ENCODE results near the gene KPNA6. TPM values are rescaled to one million over a fixed set of nuclear protein-coding genes. Genes with fewer than 3 reads are reported as not detected.

Gene KPNA6
- total RNA-seq, 1 experiment from 2014 or later: 86.9 TPM

DNA sequence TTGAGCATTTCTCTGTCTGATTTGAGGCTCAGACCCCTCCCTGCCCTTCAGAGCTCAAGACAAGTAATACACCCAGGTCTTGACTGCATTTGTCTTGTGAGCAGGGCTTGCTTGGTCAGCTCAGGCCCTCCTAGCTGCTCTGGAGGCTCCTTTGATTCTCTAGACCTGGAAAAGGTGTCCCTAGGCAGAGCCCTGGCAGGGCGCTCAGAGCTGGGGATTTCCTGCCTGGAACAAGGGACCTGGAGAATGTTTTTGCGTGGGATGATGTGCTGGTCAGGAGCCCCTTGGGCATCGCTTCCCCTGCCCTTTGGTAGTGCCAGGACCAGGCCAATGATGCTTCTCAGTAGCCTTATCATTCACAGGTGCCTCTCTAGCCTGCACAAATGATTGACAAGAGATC is 87.7 kb downstream of the KPNA6 start:
- no peak overlapping the region for H3K27ac Mint-ChIP-seq (ENCODE audit: low read depth, unreplicated experiment)
- H3K4me3 Mint-ChIP-seq (ENCODE audit: unreplicated experiment): no peak overlapping the region
- no peak for DNase-seq (ENCODE audit: unreplicated experiment)
- TF ChIP-seq, protein P1, sequence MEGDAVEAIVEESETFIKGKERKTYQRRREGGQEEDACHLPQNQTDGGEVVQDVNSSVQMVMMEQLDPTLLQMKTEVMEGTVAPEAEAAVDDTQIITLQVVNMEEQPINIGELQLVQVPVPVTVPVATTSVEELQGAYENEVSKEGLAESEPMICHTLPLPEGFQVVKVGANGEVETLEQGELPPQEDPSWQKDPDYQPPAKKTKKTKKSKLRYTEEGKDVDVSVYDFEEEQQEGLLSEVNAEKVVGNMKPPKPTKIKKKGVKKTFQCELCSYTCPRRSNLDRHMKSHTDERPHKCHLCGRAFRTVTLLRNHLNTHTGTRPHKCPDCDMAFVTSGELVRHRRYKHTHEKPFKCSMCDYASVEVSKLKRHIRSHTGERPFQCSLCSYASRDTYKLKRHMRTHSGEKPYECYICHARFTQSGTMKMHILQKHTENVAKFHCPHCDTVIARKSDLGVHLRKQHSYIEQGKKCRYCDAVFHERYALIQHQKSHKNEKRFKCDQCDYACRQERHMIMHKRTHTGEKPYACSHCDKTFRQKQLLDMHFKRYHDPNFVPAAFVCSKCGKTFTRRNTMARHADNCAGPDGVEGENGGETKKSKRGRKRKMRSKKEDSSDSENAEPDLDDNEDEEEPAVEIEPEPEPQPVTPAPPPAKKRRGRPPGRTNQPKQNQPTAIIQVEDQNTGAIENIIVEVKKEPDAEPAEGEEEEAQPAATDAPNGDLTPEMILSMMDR (IDR thresholded peaks at IDR 0.05; ENCODE audit: unreplicated experiment): no peak
- intact Hi-C loops (cut with micrococcal nuclease): no loop called here
- peaks cover 71% of the 10 kb centered on the region for H3K36me3 Mint-ChIP-seq (ENCODE audit: insufficient read depth, unreplicated experiment)
- no peaks in the 10 kb centered on the region for H3K27me3 Mint-ChIP-seq (ENCODE audit: insufficient read depth, unreplicated experiment)
- ChIA-PET POLR2A (interaction anchor here (1.0 to 2.9 kb wide), 3 partner anchors 11 to 16 kb away, joined by 3 to 13 read pairs (median 3); partner anchors contain the start of gene TXLNA), CTCF (no interaction called here)
- no peaks in the 10 kb centered on the region for H3K9me3 Mint-ChIP-seq (ENCODE audit: unreplicated experiment)
- H3K4me1 Mint-ChIP-seq (ENCODE audit: insufficient read depth, unreplicated experiment): peaks cover 6% of the 10 kb centered on the region
- no TSS peak for BruUV-seq (replicated peaks)

DNA sequence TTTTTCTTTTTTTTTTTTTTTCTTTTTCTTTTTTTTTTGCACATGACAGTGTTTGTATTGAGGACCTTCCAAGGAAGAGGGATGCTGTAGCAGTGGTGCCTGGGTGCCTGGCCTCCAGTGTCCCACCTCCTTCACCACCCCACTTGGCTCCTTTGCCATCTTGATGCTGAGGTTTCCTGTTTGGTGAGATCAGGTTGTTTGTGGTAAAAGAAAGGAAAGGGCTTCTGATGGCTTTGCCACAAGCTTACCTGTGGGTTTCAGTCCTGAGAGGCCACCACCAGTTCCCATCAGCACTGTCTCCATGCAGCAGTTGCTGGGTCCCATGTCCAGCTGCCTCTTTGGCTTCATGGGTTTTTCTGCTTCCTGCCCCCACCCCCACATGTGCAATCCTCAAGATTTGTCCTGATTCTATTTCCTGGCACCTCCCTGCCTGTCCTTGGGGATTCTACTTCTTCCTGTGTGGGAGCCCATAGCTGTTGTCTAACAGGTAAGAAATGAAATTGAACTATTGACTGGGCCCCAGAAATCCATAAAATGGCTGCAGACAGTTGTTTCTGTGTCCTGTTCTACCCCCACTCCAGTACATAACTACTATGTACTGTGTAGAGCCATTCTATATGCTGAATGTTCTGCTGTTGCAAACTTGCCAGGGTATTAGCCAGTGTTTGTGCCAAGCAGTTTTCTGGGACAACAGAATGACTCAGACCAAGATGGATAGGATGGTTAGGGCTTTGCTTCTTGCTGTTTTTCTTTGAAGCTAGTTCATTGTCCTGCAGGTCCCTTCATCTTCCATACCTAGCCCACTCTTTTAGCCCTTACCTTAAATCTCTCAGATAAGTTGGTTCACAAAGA is 88.3 kb downstream of the KPNA6 start:
- Mint-ChIP-seq H3K9me3 (ENCODE audit: unreplicated experiment) (no peaks in the 10 kb centered on the region), H3K4me1 (ENCODE audit: insufficient read depth, unreplicated experiment) (peaks cover 6% of the 10 kb centered on the region), H3K36me3 (ENCODE audit: insufficient read depth, unreplicated experiment) (peaks cover 64% of the 10 kb centered on the region), H3K27ac (ENCODE audit: low read depth, unreplicated experiment) (peak overlapping the region; percentile 46), H3K27me3 (ENCODE audit: insufficient read depth, unreplicated experiment) (no peaks in the 10 kb centered on the region), H3K4me3 (ENCODE audit: unreplicated experiment) (no peak overlapping the region)
- TSS peak; percentile 20 for BruUV-seq (replicated peaks)
- TF ChIP-seq, protein P1 (IDR thresholded peaks at IDR 0.05; ENCODE audit: unreplicated experiment): no peak
- ChIA-PET CTCF (interaction anchor here (3.3 kb wide), 1 partner anchor 19 kb away, joined by 11 read pairs; no protein-coding TSS in a partner anchor), POLR2A (interaction anchor here (0.6 to 2.9 kb wide), 6 partner anchors 10 to 477 kb away, joined by 3 to 13 read pairs (median 6); partner anchors contain the start of genes IQCC, KPNA6 and TXLNA)
- DNase-seq (ENCODE audit: unreplicated experiment): no peak
- intact Hi-C loops (cut with micrococcal nuclease): no loop called here

DNA sequence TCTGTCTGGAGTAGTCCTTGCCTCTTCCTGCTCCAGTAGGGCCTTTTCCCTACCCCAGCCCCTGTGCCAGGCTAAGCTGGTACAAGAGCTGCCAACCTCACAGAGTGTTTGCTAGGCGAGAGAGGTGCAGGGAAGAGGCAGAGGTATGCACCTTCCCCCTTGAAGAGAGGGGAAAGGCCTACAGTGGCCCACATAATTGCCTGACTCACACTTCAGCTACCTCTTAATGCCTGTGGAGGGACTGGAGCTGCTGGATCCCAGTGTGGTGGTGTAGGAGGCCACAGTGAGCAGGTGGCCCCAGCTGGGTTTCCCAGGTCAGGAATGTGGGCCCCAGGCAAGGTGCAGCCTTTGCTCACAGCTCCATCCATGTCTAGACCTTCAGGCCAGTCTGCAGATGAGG is 89.2 kb downstream of the KPNA6 start:
- Mint-ChIP-seq H3K27ac (ENCODE audit: low read depth, unreplicated experiment) (no peak overlapping the region), H3K4me3 (ENCODE audit: unreplicated experiment) (no peak overlapping the region), H3K36me3 (ENCODE audit: insufficient read depth, unreplicated experiment) (peaks cover 55% of the 10 kb centered on the region), H3K4me1 (ENCODE audit: insufficient read depth, unreplicated experiment) (peaks cover 12% of the 10 kb centered on the region), H3K9me3 (ENCODE audit: unreplicated experiment) (no peaks in the 10 kb centered on the region), H3K27me3 (ENCODE audit: insufficient read depth, unreplicated experiment) (no peaks in the 10 kb centered on the region)
- POLR2A ChIA-PET: interaction anchor here (0.6 to 2.9 kb wide), 7 partner anchors 9 to 478 kb away, joined by 3 to 13 read pairs (median 5); partner anchors contain the start of genes IQCC, KPNA6 and TXLNA
- no TSS peak for BruUV-seq (replicated peaks)
- CTCF ChIA-PET: interaction anchor here (3.3 kb wide), 1 partner anchor 18 kb away, joined by 11 read pairs; no protein-coding TSS in a partner anchor
- TF ChIP-seq, protein P1 (IDR thresholded peaks at IDR 0.05; ENCODE audit: unreplicated experiment): no peak
- intact Hi-C loops (cut with micrococcal nuclease): no loop called here
- no peak for DNase-seq (ENCODE audit: unreplicated experiment)

DNA sequence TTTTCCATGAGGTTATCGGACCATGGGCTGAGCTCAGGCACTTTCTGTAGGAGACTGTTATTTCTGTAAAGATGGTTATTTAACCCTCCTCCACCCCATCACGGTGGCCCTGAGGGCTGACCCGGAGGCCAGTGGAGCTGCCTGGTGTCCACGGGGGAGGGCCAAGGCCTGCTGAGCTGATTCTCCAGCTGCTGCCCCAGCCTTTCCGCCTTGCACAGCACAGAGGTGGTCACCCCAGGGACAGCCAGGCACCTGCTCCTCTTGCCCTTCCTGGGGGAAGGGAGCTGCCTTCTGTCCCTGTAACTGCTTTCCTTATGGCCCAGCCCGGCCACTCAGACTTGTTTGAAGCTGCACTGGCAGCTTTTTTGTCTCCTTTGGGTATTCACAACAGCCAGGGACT is 90.0 kb downstream of the KPNA6 start:
- CTCF ChIA-PET: interaction anchor here (0.6 to 3.3 kb wide), 3 partner anchors 8 to 56 kb away, joined by 3 to 11 read pairs (median 3); no protein-coding TSS in a partner anchor
- intact Hi-C loops (cut with micrococcal nuclease): no loop called here
- no TSS peak for BruUV-seq (replicated peaks)
- Mint-ChIP-seq H3K4me3 (ENCODE audit: unreplicated experiment) (no peak overlapping the region), H3K27ac (ENCODE audit: low read depth, unreplicated experiment) (no peak overlapping the region), H3K27me3 (ENCODE audit: insufficient read depth, unreplicated experiment) (no peaks in the 10 kb centered on the region), H3K4me1 (ENCODE audit: insufficient read depth, unreplicated experiment) (peaks cover 12% of the 10 kb centered on the region), H3K9me3 (ENCODE audit: unreplicated experiment) (no peaks in the 10 kb centered on the region), H3K36me3 (ENCODE audit: insufficient read depth, unreplicated experiment) (peaks cover 48% of the 10 kb centered on the region)
- DNase-seq (ENCODE audit: unreplicated experiment): no peak
- TF ChIP-seq, protein P1 (IDR thresholded peaks at IDR 0.05; ENCODE audit: unreplicated experiment): no peak
- POLR2A ChIA-PET: interaction anchor here (0.6 to 2.9 kb wide), 6 partner anchors 8 to 368 kb away, joined by 3 to 13 read pairs (median 6); partner anchors contain the start of genes IQCC, KPNA6 and TXLNA
